ENCODE data around the gene DEXI.
"Not testable (repeated sequence)": the region's sequence is repeated elsewhere in the genome, so short reads cannot be mapped to it uniquely, and the experiment has no call there.

DEXI gene

DNA sequence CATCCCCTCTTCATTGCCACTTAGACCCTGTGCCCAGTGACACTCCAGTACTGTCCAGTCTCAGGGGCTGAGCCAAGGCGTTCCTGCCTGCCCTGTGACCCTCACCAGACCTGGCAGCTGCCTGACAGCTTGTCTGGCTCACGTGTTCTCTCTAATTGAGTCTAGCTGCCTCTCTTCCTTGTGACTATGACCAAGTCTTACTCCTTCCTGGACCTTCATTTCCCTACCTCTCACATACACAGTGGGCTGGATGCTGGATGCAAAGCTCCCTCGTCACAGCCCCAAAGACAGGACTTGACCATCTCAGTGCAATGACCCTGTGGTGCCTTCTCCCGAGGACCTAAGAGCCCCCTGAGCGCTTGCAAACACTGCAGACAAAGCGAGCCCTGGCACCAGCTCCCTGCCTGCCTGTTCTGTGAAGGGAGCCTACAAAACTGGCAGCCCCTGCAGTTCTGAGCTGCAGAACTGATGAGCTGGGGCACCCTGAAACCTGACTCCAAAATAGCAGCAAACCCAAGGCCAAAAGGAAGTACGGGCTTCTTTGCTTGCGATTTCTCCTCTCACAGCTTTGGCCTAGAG is 1.7 kb downstream of the DEXI start:
- no peak for DNase-seq

DNA sequence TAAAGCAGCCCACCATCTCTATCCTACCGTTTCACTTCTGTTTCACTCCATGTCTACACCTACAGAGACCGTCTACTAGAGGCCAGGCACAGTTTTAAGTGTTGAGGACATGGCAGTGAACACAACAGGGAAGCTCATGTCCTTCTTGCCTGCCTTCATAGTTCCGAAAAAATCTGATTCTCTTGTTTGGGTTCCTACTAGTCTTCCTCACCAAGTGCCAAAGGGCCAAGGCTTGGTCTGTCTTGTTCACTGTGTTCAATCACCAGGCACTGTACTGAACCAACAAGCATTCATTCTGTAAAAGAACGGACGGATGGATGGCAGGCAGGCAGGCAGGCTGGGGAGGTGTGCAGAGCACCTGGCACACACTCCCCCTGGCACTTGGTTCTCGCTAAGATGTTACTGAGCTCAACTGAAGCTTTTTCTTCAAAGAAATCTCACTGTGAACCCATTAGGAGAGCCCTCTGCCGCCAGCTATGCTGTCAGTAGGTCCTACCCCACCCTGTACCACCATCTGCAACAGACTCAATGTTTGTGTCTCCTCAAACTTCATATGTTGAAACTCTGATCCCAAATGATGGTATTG is 2.5 kb downstream of the DEXI start:
- DNase-seq, result no peak

DNA sequence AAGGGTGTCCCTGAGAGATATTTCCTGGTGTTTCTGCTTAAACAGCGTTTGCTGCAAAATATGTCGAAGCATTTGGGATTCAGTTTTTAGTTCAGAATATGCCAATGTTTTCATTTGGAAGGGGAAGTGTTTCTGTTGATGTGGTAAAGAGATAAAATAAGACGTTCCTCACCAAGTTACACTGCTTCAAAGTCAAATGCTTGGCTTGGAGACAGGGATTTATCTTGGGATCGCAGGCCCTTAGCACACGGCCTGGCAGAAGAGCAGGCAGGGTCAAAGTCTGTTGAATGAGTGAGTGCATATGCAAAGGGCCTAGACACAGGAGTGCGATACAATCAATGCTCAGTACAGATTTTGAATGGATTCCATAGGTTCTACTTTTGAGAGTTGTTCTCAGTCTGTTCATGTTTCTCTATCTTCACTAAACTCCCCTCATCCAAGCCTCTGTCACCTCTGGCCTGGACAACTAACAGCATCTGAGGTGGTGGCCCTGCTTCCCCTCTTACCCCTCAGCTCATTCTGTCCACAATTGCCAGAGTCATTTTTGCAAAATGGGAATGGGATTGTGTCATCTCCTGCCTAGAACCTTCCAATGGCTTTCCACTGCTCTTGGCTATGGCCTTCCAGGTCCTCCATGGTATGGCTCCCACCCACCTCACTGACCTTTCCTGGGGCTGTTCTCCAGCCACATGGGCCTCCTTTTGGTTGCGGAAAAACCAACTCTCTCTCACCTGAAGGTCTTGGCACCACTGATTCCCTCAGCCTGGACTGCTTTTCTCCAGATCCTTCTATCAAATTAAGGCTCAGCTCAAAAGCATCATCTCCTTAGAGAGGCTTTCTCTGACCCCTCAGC is 3.2 kb downstream of the DEXI start:
- no peak for DNase-seq

DNA sequence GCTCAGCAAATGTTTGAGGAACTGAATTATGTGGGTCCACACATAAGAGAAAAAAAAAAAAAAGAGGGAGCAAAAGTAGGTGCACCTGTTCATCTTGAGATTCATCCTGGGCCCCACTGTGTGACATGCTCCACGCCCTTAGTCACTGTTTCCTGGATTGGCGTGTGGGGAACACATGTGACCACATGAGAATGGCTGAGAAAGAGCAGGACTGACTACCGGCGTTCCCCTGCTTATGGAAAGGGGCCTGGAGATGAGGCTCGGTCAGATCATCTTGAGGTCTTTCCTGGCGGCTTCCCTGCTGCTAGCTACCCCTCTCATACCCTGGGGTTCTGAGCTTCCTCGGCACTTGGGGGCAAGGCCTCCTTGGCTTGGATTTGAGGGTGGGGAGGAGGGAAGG is 3.9 kb downstream of the DEXI start:
- no peak for DNase-seq

DNA sequence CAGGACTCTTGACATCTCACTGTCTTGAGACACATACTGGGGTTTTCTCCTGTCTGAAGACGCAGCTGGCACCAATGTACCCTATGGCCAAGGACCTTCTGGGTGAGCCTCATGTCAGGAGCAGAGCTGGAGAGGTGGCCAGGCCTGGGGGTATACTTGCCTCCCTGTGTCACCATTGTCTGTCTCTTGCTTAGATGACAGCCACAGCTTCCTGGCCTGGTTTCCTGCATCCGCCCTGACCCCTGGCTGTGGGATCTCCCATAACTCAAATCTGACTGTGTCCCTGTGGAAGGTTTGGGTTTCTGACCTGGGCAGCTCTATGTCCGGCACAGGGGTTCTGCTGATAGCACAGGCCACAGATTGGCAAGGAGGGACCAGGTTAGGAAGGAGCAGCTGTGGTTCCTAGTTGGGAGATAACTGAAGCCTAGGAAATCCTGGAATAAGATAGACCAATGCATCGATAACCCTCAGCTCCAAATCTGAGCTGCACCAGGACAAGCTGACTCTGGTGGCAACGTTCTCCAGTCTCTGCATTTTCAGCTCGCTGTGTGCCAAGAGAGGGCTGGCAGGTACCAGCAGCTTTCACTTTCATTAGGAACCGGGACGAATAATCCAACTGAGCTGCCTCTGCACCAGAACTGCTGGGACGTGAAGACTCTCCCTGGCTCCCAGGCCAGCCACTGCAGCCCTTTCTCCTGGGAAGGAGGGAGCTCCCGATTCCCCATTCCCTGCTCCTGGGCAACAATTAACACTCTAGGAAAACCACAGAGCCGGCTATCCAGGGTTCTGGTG is 5.0 kb downstream of the DEXI start:
- DNase-seq, result no peak

DNA sequence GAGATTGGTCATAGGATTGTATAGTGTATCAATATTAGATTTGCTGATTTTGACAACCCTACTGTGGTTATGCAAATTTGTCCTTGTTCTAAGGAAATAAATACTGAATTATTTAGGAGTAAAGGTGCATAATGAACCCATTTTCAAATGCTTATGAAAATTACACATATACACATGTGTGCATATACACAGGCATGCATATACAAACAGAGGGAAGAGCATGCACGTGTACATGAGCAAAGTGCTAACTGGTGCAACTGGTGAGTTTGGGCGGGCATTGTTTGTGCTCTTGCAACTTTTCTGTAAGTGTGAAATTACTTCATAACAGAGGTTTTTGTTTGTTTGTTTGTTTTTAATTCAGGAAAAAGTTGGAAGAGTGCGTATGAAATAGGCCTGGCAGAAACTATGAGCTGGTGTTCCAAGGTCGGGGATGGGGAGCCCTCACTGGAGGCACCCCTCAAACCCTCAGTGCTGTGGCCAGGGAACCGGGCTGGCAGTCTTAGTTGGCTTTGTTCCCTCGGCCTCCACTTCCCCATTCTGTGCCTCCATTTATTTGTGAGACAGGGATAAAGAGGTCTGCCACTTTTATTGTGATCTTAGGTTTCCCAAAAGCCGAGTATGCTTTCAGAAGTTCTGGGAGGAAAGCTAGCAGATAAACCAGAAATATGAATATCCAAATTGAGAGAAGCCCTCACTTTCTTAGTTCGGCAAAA is 5.8 kb downstream of the DEXI start:
- no peak for DNase-seq

DNA sequence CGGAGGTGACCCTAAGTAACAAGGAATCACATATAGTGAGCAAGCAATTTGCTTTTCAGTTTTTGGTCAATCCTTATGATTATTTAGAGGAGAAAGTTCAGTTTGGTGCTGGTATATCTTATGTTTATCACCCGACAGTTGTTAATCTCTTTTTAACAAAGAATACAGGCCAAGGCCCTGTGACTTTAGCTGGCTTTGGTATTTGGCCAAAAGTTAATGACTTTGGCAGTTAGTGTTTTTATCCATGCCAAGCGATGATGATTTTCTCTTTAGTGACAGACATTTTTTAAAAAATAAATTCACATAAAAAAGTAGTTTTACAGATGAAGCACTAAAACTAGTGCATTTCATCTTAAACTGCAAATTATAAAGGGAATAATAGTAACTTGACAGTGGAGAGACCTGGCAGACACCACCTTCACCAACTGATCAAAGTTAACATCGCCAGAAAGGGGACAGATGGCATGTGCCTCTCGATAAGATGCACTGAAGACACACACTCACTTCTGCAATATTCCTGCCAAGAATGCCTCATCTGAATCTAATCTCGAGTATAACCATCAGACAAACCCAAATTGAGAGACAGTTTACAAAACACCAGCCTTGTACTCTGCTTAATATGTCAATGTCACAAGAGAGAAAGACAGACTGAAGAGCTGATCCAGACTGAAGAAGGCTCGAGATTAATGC is 6.9 kb downstream of the DEXI start:
- DNase-seq, result peak; percentile 11

DNA sequence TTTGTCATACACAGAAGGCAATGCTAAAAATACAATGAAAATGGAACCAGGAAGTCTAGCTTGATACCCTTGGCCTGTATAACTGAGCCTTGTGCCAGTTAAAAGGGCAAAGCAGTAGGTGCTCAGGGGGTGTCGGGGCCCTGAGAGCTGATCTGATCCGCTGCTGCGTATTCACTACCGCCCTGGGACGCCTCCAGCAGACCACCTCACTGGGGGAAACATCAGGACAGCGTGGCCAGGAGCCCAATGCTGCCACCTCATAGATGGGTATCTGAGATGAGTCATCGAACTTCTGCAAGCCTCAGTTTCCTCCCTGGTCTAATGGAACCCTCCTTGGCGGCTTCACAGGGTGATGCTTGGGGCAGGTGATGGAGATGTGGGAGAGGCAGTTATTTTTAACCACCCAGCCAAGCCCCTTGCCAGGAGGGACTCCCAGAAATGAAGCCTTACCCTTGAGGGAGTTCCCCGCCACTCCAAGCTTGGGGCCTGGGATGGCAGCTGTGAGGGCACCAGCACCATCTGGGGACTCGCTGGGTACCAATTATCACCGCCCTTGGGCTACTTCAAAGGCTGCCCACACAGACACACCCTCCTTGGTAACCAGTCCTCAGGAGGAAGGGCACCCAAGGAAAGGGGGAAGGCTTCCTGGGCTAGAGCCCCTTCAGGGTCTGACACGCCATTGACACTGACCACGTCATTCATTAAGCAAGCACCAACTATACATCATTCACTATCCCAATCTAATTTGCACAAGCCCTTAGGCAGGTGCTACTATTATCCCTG is 7.8 kb downstream of the DEXI start:
- no peak for DNase-seq

DNA sequence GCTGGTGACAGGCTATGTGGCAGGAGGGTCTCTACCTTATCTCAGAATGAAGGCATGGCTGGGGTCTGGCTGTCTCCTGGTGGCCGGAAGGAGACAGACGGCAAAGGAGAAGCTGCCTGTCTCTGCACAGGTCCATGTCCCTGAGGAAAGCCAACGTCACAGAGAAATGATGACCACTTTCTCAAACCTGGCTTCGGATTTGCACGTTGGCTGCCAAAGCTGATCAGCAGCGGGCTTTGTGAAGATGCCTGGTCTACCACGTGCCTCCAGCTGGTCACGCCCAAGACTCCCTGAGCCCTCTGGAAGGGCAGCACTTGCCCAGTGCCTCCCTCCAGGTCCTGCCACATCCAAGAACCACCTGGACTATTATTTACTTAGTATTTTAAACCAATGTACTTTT is 8.4 kb downstream of the DEXI start:
- DNase-seq, result no peak

DNA sequence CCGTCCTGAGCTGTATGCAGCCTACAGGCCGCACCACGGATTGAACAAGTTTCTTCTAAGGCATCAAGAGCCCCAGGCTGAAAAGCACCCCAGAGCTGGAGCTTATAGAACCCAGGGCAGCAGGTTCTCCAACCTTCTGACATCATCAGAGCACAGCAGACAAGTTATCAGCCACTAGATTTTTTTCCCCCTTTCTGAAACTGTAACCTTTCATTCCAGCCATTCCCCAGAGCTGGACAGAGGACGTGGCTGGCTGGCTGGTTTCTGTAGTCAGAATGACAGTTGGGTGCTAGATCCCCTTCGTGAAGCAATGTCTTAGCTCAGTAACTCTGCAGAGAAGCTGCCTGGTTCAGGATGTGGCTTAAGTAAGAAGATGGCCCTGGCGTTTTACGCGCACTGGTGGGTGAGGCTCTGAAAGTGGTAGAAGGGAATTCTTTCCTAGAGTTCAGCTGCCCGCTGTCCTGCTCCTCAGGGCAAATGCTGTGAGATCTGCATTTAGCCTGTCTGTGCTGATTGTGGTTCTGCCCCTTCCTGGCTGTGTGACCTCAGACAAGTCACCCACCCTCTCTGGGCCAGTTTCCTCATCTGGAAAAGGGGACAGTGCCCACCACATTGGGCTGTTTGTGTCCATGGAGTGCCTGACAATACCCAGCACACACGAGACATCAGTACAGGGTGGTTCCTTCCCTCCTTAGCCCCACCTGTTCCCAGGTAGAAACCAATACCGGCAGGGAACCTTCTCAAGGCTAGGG is 9.1 kb downstream of the DEXI start:
- DNase-seq, result no peak

DNA sequence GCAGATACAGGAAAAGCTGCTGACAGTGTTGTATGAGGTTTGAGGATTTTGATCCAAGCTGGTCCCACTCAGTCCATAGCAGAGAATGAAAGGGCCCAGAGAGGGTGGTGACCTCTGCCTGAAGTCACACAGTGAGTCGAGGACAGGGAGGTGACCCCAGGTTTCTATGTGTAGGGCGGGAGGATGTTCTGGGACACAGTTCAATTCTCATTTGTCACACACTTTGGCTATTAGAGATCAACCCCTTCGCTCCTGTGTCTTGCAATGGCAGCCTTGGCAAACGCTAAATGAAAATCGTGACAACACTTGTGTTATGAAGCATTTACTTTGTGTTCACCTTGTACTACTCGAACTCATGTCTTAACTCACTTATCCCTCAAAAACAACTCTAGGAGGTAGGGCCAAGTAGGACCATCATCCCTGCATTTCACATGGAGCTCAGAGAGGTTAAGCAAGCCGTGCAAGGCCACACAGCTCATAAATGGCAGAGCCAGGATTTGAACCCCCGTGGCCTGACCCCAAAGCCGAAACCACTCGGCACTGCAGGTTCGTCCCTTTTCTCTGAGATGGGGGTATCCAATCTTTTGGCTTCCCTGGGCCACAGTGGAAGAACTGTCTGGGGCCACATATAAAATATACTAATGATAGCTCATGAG is 10.2 kb downstream of the DEXI start:
- DNase-seq, result no peak

DNA sequence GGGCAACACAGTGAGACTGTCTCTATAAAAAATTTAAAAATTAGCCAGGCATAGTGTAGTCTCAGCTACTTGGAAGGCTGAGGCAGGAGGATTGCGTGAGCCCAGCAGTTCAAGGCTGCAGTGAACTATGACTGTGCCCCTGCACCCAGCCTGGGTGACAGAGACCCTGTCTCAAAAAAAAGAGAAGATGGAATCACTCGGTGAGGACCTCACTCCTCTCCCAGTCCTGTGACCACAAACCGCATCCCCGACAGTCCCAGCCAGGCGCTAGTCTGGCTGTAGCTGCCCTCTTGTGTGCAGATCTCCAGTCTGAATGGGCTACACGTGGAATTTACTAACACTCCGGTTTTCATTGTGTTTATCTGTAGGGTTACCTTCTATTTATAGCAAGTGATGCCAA is 11.1 kb downstream of the DEXI start:
- no peak for DNase-seq

DNA sequence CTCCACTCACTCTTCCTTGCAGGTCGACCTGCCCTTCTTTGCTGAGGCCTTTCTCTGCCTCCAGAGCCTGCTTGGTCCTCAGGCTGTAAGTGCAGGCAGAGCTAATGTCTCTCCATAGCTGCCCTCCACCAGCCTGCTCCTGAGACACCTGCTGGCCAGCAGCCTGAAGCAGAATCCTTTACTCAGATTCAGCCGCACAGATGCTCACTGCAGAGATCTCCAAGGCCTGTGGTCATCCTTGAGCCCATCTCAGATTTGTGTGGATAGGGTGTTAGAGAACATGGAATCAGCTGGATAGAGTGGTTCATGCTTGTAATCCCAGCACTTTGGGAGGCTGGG is 11.5 kb downstream of the DEXI start:
- no peak for DNase-seq

DNA sequence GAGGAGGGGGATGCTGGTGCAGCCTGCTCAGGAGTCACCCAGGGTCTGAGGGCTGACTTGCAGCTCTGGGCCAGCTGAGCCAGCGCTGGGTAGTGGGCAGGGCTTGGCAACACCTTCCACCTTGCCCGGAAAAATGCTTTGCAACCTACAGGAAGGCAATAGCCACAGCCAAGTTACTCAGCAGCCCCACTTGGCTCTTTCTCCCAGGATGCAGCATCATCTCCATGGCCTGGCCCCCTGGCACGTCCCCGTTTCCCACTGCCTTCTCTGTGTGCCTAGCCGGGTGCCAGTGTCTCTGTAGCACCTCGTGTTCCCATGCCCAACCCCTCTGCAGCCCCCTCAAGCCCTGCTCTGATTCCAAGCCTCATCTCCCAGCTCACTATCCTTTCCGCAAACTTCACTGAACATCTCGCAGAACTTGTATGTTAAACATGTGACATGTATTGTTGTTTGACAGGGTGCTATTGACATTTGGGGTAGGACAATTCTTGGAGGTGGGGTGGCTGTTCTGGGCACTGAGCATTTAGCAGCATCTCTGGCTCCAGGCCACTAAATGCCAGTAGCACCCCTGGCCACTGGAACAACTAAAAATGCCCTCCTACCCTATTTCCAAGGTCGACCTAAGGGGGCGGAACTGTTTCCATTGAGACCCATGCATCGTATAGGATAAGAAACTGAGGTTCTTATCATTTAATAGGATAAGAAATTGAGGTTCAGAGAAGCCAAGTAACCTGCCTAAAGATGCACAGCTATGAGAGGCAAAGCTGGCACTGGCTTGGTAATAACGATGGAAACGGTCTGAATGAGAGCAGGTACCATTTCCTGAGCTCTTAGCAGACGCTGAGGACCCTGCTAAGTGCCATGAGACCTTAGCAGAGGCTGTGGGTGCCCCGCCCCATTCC is 12.2 kb downstream of the DEXI start:
- DNase-seq, result no peak

DNA sequence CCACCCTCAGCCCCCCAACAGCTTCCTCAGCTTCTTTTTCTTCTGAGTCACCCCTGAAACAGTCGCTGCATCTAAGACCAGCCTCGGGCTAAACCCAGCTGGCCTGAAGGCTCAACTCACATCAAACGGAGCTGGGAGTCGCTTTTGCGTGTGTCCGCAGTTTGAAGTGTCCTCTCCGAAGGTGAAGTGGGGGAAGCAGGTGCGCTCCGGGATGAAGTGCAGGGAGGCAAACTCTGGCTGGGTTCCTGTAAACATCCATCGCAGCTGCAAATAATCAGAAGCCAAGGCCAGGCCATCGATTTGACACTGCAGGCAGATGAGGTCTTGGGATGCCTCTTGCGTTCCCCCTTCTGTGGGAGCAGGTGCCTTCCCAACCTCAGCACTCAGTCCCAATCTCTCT is 13.2 kb downstream of the DEXI start:
- DNase-seq, result not testable (repeated sequence)

DNA sequence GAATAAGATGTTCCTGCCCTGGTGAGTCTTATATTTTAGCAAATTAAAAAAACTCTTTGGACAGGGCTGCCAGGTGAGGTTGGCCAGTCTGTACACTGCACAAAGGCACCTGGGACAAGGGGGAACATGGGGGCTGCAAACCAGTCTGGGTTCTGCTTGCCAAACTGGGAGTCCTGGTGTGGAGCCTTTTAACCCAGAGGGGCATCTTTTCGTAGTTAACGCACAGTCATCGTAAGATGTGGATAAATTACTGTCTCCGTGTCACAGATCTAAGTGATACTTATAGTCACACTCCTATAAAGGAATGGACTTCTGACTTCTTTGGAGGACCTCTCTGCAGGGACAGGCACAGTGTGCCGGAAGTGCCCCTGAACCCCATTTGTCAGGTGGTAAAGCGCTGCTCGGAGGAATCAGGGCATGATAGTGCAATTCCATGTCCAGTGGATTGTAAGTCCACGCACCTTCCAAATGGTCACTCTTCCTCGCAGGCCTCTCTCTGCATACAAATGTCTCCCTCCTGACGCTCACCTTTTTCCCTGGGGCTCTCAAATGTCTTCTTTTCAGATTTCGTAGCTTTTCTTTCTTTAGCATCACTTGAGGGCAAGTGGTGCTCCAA is 14.7 kb downstream of the DEXI start:
- DNase-seq, result no peak

DNA sequence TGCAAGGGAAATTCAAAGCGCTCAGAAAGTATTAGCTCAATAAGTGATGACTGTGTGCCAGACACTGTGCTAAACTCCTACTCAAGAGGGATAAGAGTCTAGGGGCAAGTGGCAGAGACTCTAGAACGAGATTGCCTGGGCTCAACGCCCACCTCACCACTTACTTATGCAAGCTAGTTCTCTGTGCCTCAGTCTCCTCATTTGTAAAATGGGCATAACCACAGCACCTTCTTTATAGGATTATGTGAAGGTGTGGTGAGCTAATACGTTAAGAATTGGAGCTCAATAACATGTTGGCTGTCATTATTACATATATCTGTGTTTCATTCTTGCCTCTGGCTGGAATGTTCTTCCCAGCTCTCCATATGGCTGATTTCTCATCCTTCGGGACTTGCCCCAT is 15.4 kb downstream of the DEXI start:
- no peak for DNase-seq

DNA sequence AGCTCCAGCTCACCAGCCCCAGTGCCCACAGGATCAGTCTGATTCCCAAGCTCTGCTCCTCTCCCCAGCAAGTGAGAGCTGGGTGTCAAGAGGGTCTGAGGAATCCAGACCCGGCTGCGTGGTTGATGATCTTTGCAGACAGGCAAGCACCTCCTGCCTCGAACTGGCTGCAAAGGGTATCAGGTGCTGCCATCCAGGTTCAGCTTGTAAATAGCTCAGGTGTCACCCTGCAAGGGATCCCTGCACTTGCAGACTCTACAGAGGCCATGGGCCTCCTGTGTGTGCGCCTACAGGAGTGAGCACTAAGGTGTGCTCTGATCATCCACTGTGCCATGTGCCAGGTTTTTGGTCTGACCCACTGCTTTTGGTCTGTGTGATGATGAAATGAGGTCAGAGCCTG is 16.2 kb downstream of the DEXI start:
- no peak for DNase-seq

DNA sequence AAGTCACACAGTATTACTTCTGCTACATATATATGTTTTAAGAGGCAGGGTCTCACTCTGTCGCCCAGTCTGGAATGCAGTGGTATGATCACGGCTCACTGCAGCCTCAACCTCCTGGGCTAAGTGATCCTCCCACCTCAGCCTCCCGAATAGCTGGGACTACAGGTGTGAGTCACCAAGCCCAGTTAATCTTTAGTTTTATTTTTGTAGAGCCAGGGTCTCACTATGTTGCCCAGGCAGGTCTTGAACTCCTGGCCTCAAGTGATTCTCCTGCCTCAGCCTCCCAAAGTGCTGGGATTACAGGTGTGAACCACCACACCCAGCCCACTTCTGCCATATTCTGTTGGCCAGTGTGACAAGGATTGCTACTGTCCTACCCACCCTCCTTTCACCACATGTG is 17.0 kb downstream of the DEXI start:
- not testable (repeated sequence) for DNase-seq

Data from NCI-H1694 (cell line).